Mesodermal cell (in vitro differentiated cells): ENCODE results near the gene TAF11L7.
"Not testable (repeated sequence)": the region's sequence is repeated elsewhere in the genome, so short reads cannot be mapped to it uniquely, and the experiment has no call there.

Experiments used
- H3K27ac ChIP-seq: 2 replicates; pipeline ENCODE4 v1.7.0; 2013; ENCODE audit warnings: mild to moderate bottlenecking, low read depth, low read length, moderate library complexity; ENCODE audit not compliant: severe bottlenecking
- H3K36me3 ChIP-seq: 2 replicates; pipeline ENCODE4 v1.7.1; 2013; ENCODE audit warnings: mild to moderate bottlenecking, low read length, moderate library complexity; ENCODE audit not compliant: control insufficient read depth, insufficient read depth
- H3K4me1 ChIP-seq: one replicate; pipeline ENCODE4 v1.7.1; 2013; ENCODE audit warnings: mild to moderate bottlenecking, low read length; ENCODE audit not compliant: insufficient read depth, control insufficient read depth, poor library complexity, severe bottlenecking
- H3K4me3 ChIP-seq: 2 replicates; pipeline ENCODE4 v1.7.0; 2013; ENCODE audit warnings: low read length, control low read depth, mild to moderate bottlenecking; ENCODE audit not compliant: insufficient read depth, poor library complexity, severe bottlenecking; ENCODE audit errors: extremely low read depth
- H3K9me3 ChIP-seq: 2 replicates; pipeline ENCODE4 v1.7.1; 2013; ENCODE audit warnings: mild to moderate bottlenecking, low read length, moderate library complexity; ENCODE audit not compliant: control insufficient read depth
- WGBS, 2 experiments: methylation state at CpG; one replicate each; pipeline ENCODE4 v1.1.5; 2013; ENCODE audit warnings: missing lambda C conversion rate in 2 of 2; ENCODE audit not compliant: insufficient coverage in 2 of 2; 5-methylcytosine and 5-hydroxymethylcytosine counted together

Gene TAF11L7

GRCh38 chr5:17597728-17598127 is 12.2 kb upstream of the TAF11L7 start, which contains the start of gene TAF11L10:
TAF11L10 (minus strand) TSS chr5:17597828.
- H3K9me3 ChIP-seq, H3K4me3 ChIP-seq, H3K36me3 ChIP-seq, H3K27ac ChIP-seq, H3K4me1 ChIP-seq: not testable (repeated sequence)
- WGBS, 2 experiments, result no CpG with 5 or more reads among the region's 15 CpGs

GRCh38 chr5:17594255-17594654 is 8.7 kb upstream of the TAF11L7 start, which contains the start of gene TAF11L9:
TAF11L9 (minus strand) TSS chr5:17594394.
- not testable (repeated sequence) for H3K4me1 ChIP-seq, H3K9me3 ChIP-seq, H3K27ac ChIP-seq, H3K4me3 ChIP-seq, H3K36me3 ChIP-seq
- WGBS, 2 experiments, result no CpG with 5 or more reads among the region's 15 CpGs

- not testable (repeated sequence) for H3K9me3 ChIP-seq, H3K27ac ChIP-seq, H3K36me3 ChIP-seq, H3K4me3 ChIP-seq, H3K4me1 ChIP-seq
- WGBS, 2 experiments, result no CpG with 5 or more reads among the region's 16 CpGs
Measured at GRCh38 chr5:17590860-17591259, 5.3 kb upstream of the TAF11L7 start, which contains the start of gene TAF11L8. TAF11L8 (minus strand) TSS chr5:17590960.
